H9 (cell line): ENCODE results near the gene KDM4E. TPM values are rescaled to one million over a fixed set of nuclear protein-coding genes. Genes with fewer than 3 reads are reported as not detected.

Source experiments
- DNase-seq: peaks from one replicate; pipeline ENCODE4 v3.0.0-alpha.2; 2017
- H2AFZ ChIP-seq: one replicate; pipeline ENCODE4 v1.6.1; 2013; ENCODE audit warnings: mild to moderate bottlenecking, low read length, control low read depth, moderate library complexity
- H2AK5ac ChIP-seq: 2 replicates; pipeline ENCODE4 v1.6.1; 2013; ENCODE audit warnings: low read length, control low read depth, mixed read lengths; ENCODE audit not compliant: insufficient read length
- H2BK120ac ChIP-seq: one replicate; pipeline ENCODE4 v1.6.1; 2013; ENCODE audit warnings: low read depth, mild to moderate bottlenecking, low read length, control low read depth, inconsistent platforms; ENCODE audit not compliant: poor library complexity, severe bottlenecking
- H2BK12ac ChIP-seq: 2 replicates; pipeline ENCODE4 v1.6.1; 2013; ENCODE audit warnings: low read length, control low read depth, mixed read lengths, low read depth; ENCODE audit not compliant: insufficient read length
- H2BK15ac ChIP-seq: 2 replicates; pipeline ENCODE4 v1.6.1; 2013; ENCODE audit warnings: low read depth, low read length, control low read depth
- H2BK20ac ChIP-seq: one replicate; pipeline ENCODE4 v1.6.1; 2013; ENCODE audit warnings: low read depth, mild to moderate bottlenecking, low read length, control low read depth, inconsistent platforms; ENCODE audit not compliant: poor library complexity, severe bottlenecking
- H2BK5ac ChIP-seq: 2 replicates; pipeline ENCODE4 v1.6.1; 2013; ENCODE audit warnings: low read length, control low read depth, mixed read lengths; ENCODE audit not compliant: insufficient read length
- H3K14ac ChIP-seq: 2 replicates; pipeline ENCODE4 v1.6.1; 2013; ENCODE audit warnings: low read length, control low read depth; ENCODE audit not compliant: insufficient read depth
- H3K18ac ChIP-seq: 2 replicates; pipeline ENCODE4 v1.6.1; 2013; ENCODE audit warnings: low read depth, mild to moderate bottlenecking, mixed read lengths, low read length, control low read depth; ENCODE audit not compliant: insufficient read length
- H3K23ac ChIP-seq: 2 replicates; pipeline ENCODE4 v1.6.1; 2013; ENCODE audit warnings: low read length, control low read depth, mixed read lengths, low read depth; ENCODE audit not compliant: insufficient read length
- H3K23me2 ChIP-seq: 2 replicates; pipeline ENCODE4 v1.6.1; 2013; ENCODE audit warnings: low read depth, mild to moderate bottlenecking, mixed read lengths, low read length, control low read depth; ENCODE audit not compliant: insufficient read length, poor library complexity, severe bottlenecking
- H3K27ac ChIP-seq: 2 replicates; pipeline ENCODE4 v1.5.1; 2013; ENCODE audit warnings: low read length, control low read depth, mixed read lengths, low read depth; ENCODE audit not compliant: insufficient read length
- H3K27me3 ChIP-seq: 2 replicates; pipeline ENCODE4 v1.6.1; 2013; ENCODE audit warnings: low read length, control low read depth, inconsistent platforms; ENCODE audit not compliant: insufficient read depth
- H3K4ac ChIP-seq: 2 replicates; pipeline ENCODE4 v1.6.1; 2013; ENCODE audit warnings: low read depth, mild to moderate bottlenecking, control low read depth, inconsistent platforms, low read length, moderate library complexity
- H3K4me1 ChIP-seq: 2 replicates; pipeline ENCODE4 v1.6.1; 2013; ENCODE audit warnings: low read length, control low read depth, inconsistent platforms; ENCODE audit not compliant: insufficient read depth
- H3K4me2 ChIP-seq: 2 replicates; pipeline ENCODE4 v1.6.1; 2013; ENCODE audit warnings: low read length, control low read depth, mixed read lengths; ENCODE audit not compliant: insufficient read length, insufficient read depth
- H3K56ac ChIP-seq: 2 replicates; pipeline ENCODE4 v1.6.1; 2013; ENCODE audit warnings: low read depth, mild to moderate bottlenecking, mixed read lengths, low read length, control low read depth; ENCODE audit not compliant: insufficient read length
- H3K79me1 ChIP-seq: 2 replicates; pipeline ENCODE4 v1.6.1; 2013; ENCODE audit warnings: low read depth, mild to moderate bottlenecking, moderate library complexity, low read length, control low read depth, inconsistent platforms; ENCODE audit not compliant: insufficient read depth, poor library complexity, severe bottlenecking
- H3K79me2 ChIP-seq: 2 replicates; pipeline ENCODE4 v1.6.1; 2013; ENCODE audit warnings: low read length, control low read depth, inconsistent platforms; ENCODE audit not compliant: insufficient read depth
- H3K9ac ChIP-seq: 2 replicates; pipeline ENCODE4 v1.6.1; 2013; ENCODE audit warnings: low read length, control low read depth, mixed read lengths; ENCODE audit not compliant: insufficient read length; ENCODE audit errors: extremely low read depth
- H3K9me3 ChIP-seq: one replicate; pipeline ENCODE4 v1.6.1; 2013; ENCODE audit warnings: low read depth, low read length, inconsistent platforms; ENCODE audit not compliant: control insufficient read depth
- H3T11ph ChIP-seq: one replicate; pipeline ENCODE4 v1.6.1; 2013; ENCODE audit warnings: mild to moderate bottlenecking, low read length, control low read depth, inconsistent platforms
- H4K20me1 ChIP-seq: one replicate; pipeline ENCODE4 v1.6.1; 2013; ENCODE audit not compliant: control insufficient read depth, insufficient read length, insufficient read depth
- H4K5ac ChIP-seq: 2 replicates; pipeline ENCODE4 v1.6.1; 2013; ENCODE audit warnings: low read depth, mild to moderate bottlenecking, mixed read lengths, low read length, control low read depth; ENCODE audit not compliant: insufficient read length
- H4K8ac ChIP-seq: replicated peaks from 2 replicates; pipeline ENCODE4 v1.6.1; 2013; ENCODE audit warnings: low read length, control low read depth, mixed read lengths, low read depth; ENCODE audit not compliant: insufficient read length
- H4K91ac ChIP-seq: 2 replicates; pipeline ENCODE4 v1.6.1; 2013; ENCODE audit warnings: low read depth, mild to moderate bottlenecking, moderate library complexity, mixed read lengths, low read length, control low read depth; ENCODE audit not compliant: insufficient read length
- H3K27ac Mint-ChIP-seq, 3 experiments: 2 replicates in 2 of 3; 3 replicates in 1 of 3; pipeline ENCODE4 v1.8.0; 2020 to 2021; ENCODE audit warnings: mixed read lengths in 3 of 3, mild to moderate bottlenecking in 1 of 3, moderate library complexity in 1 of 3
- H3K27me3 Mint-ChIP-seq: 2 replicates; pipeline ENCODE4 v1.8.0; 2021; ENCODE audit warnings: low read depth, mild to moderate bottlenecking, moderate library complexity, mixed read lengths
- H3K36me3 Mint-ChIP-seq, 3 experiments: 2 replicates in 2 of 3; 3 replicates in 1 of 3; pipeline ENCODE4 v1.8.0; 2020 to 2021; ENCODE audit warnings: low read depth in 3 of 3, mixed read lengths in 3 of 3; ENCODE audit not compliant: insufficient read depth in 1 of 3
- H3K4me1 Mint-ChIP-seq, 2 experiments: 2 replicates each; pipeline ENCODE4 v1.8.0; 2020; ENCODE audit warnings: mixed read lengths in 2 of 2
- H3K4me3 Mint-ChIP-seq, 2 experiments: 2 replicates in 1 of 2; 3 replicates in 1 of 2; pipeline ENCODE4 v1.8.0; 2020 to 2021; ENCODE audit warnings: mild to moderate bottlenecking in 2 of 2, mixed read lengths in 2 of 2, moderate library complexity in 1 of 2
- H3K9me3 Mint-ChIP-seq, 2 experiments: 2 replicates in 1 of 2; 3 replicates in 1 of 2; pipeline ENCODE4 v1.8.0; 2020; ENCODE audit warnings: mild to moderate bottlenecking in 2 of 2, mixed read lengths in 2 of 2, moderate library complexity in 1 of 2
- WGBS: extraction: QIAGEN DNeasy Blood & Tissue Kit; methylation state at CpG from one replicate; pipeline ENCODE4 v1.1.7; 2013; ENCODE audit warnings: missing lambda C conversion rate, low lambda C conversion rate, mixed read lengths; ENCODE audit not compliant: insufficient read length; ENCODE audit errors: extremely low coverage; 5-methylcytosine and 5-hydroxymethylcytosine counted together
- total RNA-seq: library from RNA; stranded (reverse); gene quantifications from 2 replicates; pipeline ENCODE4 v1.2.1, GENCODE V29; 2021
- TF ChIP-seq, protein P1 (sequence below): fragments of 200-600 bp; sonication (generic); conservative IDR thresholded peaks from 3 replicates; pipeline ENCODE4 v1.8.0; 2021; ENCODE audit warnings: antibody characterized with exemption, mild to moderate bottlenecking

Gene KDM4E
- total RNA-seq, 1 experiment from 2014 or later = not detected

DNA sequence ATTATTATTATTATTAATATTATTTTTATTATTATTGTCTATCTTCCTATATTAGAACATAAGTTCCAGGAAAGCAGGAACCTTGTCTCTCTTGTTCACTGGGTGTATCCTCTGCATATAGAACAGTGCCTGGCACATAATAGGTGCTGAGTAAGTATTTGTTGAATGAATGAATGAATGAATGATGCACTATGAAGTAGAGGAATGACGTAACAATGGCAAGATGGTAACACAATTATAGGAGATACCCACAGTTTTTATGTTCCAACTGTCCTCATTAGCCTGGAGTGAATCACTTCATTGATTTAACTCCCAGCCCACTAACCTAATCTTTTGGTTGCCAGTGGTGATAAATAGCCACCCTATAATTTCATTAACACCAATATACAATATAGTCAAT lies 49.5 kb upstream of the KDM4E start:
- Histone ChIP-seq H3K23me2 (peaks cover 2% of the 10 kb centered on the region), H3K79me2 (peaks cover 4% of the 10 kb centered on the region; the same call in 1 of the 2 replicates), H3K27ac (no peak overlapping the region), H3K14ac (no peak overlapping the region), H3K9ac (no peak overlapping the region), H2BK20ac (no peak overlapping the region), H3K4me2 (no peak overlapping the region), H2BK120ac (no peak overlapping the region), H3K79me1 (no peaks in the 10 kb centered on the region), H4K91ac (no peak overlapping the region), H3K4me1 (no peaks in the 10 kb centered on the region), H3K9me3 (no peaks in the 10 kb centered on the region), H3K4ac (no peak overlapping the region), H2BK15ac (no peak overlapping the region), H4K8ac (no peak overlapping the region), H3T11ph (no peak overlapping the region), H4K5ac (no peak overlapping the region), H3K27me3 (no peaks in the 10 kb centered on the region), H2BK12ac (no peak overlapping the region), H3K18ac (no peak overlapping the region), H2AFZ (no peak overlapping the region), H3K23ac (no peak overlapping the region), H2BK5ac (no peak overlapping the region), H2AK5ac (no peak overlapping the region), H3K56ac (no peak overlapping the region), H4K20me1 (no peaks in the 10 kb centered on the region)
- Mint-ChIP-seq H3K27ac (no peak overlapping the region), H3K9me3 (no peaks in the 10 kb centered on the region), H3K4me3 (no peak overlapping the region), H3K27me3 (no peaks in the 10 kb centered on the region), H3K4me1 (peaks cover 8% of the 10 kb centered on the region in 2 experiments; a peak in 3 of 4 replicates), H3K36me3 (peaks cover 3 to 13% (median 10%) of the 10 kb centered on the region in 3 experiments)
- no peak for DNase-seq
- TF ChIP-seq, protein P1, sequence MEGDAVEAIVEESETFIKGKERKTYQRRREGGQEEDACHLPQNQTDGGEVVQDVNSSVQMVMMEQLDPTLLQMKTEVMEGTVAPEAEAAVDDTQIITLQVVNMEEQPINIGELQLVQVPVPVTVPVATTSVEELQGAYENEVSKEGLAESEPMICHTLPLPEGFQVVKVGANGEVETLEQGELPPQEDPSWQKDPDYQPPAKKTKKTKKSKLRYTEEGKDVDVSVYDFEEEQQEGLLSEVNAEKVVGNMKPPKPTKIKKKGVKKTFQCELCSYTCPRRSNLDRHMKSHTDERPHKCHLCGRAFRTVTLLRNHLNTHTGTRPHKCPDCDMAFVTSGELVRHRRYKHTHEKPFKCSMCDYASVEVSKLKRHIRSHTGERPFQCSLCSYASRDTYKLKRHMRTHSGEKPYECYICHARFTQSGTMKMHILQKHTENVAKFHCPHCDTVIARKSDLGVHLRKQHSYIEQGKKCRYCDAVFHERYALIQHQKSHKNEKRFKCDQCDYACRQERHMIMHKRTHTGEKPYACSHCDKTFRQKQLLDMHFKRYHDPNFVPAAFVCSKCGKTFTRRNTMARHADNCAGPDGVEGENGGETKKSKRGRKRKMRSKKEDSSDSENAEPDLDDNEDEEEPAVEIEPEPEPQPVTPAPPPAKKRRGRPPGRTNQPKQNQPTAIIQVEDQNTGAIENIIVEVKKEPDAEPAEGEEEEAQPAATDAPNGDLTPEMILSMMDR = no peak
- no CpG with 5 or more reads among the region's 1 CpG for WGBS
